GM21576 (cell line): ENCODE results near the gene KRTAP10-4.
"Not testable (repeated sequence)": the region's sequence is repeated elsewhere in the genome, so short reads cannot be mapped to it uniquely, and the experiment has no call there.

Source experiments
- ATAC-seq: cut with Tn5 transposase; IDR thresholded peaks from one replicate; pipeline ENCODE4 v1.9.1; 2021; ENCODE audit warnings: mild to moderate bottlenecking, moderate library complexity; ENCODE audit not compliant: unreplicated experiment

Gene KRTAP10-4

DNA sequence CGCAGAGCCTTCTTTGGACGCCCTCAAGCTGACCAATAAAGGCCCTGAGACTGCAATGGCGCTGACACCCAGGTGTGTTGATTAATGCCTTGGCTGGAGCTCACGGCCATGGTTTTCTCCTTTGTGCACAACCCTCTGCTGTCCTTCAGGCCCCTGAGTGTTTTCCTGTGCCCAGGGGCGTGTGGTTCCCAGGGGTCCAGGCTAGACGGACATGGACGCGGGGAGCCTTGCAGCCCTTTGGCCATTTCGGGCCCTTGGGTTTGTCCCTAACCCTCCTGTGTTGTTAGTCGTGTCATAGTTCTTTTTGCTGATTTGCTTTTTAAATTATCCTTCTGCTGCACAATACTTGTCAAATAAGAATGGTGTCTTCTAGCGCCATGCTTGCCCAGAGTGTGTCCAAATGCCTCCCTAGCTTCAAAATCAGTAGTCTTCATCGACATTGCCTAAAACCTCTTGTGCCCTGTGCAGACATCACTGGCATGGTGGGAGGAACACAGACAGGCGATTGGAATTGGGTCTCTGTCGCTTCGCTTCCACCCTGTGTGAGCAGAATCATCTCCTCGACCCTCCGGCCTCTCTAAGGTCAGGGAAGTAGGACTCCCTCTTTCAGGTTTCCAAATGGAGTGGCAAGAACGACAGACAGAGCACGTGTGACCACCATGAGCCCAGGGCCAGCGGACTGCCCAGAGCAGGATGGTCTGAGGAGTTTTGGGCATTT, 1.9 kb downstream of the KRTAP10-4 start:
- no peak for ATAC-seq

DNA sequence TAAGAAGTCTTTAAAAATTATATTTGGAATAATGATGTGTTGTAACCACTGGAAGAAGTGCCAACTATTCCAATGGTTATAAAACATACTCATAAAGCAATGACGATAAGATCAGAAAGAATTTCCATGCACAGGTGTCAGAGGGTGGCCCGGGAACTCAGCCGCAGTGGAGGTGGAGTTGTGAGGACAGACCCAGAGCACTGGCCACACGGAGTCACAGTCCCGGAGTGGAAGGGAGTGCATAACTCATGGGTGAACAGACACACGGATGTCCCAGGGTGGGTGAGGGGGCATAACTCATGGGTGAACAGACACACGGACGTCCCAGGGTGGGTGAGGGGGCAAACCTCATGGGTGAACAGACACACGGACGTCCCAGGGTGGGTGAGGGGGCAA, 2.5 kb downstream of the KRTAP10-4 start:
- ATAC-seq = no peak

DNA sequence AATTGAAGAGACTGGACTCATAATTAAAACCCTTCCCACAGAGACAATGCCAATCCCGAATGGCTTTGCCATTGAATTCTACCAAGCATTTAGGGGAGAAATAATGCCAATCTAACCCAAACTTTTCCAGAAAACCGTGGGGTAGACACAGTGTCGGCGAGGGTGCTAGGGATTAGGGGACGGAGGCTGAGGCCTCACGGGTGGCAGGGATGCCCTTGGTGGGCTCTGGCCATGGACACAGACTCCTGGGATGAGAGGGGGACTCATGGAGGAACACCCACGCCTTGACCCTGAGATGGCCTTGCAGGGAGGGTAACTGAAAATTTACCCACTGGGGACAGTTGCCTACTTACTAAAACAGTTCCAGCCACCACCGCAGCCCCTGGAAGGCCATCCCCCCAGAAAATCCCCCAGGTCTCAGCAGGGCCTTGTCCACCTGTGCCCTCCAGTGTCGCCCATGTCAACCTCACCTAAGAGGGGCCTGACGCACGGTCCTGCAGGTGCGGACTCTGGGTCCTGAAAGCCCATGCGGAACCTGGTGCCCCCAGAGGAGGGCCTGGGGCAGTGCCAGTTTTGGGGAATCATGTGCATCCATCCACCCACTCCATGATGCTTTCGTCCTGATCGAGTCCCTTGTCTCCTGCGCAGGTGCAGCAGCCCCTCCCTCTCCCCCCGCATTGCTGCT, 5.0 kb downstream of the KRTAP10-4 start:
- no peak for ATAC-seq

DNA sequence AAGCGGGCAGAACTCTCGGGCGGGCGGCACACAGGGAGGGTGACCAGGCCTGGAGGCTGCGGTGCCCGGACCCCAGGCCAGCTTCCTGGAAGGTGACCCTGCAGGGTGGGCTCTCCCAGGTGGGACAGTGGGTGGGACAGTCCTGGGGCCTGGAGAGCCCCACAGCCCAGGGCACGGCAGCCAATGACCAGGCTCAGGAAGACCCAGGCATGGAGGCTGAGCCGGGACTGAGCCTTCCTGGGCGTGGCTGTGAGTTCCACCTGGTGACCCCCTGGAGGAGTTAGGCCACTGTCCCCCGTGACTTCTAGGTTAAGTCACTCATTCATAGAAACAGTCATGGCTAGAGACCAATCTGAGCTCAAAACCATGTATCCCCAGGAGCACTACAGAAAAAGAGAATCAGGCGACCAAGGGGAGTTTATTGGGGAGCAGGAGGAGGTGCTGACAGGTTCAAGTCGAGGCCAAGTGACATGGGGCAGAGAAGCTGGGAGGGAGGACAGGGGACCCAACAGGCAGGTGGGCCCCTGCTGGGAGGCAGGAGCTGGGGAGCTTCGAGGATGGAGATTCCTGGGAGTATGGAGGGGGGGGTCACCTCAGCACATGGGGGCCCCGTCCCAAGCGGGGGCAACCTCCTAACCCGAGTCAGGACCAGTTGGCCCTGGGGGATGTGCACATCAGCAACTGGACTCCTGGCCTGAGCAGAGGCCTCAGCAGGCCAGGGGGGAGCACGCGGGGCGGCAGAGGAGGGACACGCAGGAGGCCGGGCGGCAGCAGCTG, 5.7 kb downstream of the KRTAP10-4 start:
- ATAC-seq = no peak

DNA sequence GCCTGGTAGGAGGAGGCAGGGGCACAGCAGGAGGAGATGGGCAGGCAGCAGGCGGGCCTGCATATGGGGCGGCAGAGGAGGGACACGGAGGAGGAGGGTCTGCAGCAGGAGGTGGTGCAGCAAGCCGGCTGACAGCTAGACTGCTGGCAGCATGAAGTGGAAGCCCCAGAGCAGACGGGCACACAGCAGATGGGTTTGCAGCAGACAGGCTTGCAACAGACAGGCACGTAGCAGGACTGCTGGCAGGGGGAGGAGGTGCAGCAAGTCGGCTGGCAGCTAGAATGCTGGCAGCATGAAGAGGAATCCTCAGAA, 6.3 kb downstream of the KRTAP10-4 start:
- no peak for ATAC-seq

DNA sequence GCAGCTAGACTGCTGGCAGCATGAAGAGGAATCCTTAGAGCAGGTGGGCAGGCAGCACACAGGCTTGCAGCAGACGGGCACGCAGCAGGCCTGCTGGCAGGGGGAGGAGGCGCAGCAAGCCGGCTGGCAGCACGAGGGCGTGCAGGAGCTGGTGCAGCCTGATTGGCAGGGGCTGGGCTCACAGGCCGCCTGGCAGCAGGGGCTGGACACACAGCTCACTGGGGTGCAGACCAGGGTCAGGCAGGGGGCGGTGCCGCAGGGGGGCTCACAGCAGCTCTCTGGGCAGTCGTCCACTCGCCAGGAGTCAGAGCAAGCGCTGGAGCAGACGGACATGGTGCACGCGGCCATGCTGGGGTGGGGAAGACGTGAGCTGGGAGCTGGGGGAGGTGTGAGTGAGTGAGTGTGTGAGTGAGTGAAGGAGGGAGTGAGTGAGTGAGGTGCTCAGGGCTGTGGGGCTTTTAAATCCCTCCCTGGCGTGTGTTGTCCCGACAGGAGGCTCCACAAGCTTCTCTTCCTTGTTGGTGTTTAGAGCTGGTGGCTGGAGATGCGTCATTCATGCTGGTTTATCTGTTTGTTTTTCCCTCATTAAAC, 6.8 kb downstream of the KRTAP10-4 start, which contains the start of gene KRTAP10-5:
Gene KRTAP10-5 (minus strand): TSS at position 374 of the 591 bp plus-strand sequence. CDS start 26 bp downstream, at position 348.
- ATAC-seq = not testable (repeated sequence)

DNA sequence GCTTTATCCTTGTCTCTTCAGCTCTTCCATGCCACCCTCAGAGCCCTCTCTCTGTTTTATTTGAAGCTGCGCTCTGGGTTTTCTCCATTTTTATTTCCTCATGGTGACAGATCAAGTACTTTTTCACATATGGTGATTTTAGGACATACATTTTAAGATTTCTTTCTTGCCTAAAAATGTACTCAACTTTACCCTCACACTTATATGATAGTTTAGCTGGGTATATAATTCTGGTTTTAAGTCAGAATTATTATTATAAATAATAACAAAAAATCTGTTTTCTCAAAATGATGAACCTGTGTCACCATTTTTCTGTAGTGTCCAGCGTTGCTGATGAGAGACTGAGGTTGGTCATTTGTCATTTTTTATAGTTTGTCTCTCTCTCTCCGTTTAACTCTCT, 7.6 kb downstream of the KRTAP10-4 start:
- ATAC-seq = no peak

DNA sequence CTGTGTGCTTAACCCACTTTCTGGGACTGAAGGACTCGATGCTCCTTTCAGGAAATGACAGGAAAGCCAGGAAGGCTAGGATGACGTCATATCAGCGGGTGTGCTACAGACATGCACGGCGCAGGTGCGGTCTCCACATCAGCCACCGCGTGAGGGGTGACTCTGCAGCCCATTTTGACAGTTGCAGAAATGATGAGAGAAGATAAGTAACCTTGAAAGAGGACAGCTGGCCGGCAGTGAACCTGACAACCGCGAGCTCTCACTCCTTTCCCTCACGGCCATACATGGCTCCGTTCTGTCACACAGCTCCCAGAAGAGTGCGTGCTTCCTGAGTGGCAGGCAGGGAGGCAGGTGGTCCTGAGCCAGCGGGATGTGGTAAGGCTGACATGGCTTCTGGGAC, 8.5 kb downstream of the KRTAP10-4 start:
- ATAC-seq = no peak

DNA sequence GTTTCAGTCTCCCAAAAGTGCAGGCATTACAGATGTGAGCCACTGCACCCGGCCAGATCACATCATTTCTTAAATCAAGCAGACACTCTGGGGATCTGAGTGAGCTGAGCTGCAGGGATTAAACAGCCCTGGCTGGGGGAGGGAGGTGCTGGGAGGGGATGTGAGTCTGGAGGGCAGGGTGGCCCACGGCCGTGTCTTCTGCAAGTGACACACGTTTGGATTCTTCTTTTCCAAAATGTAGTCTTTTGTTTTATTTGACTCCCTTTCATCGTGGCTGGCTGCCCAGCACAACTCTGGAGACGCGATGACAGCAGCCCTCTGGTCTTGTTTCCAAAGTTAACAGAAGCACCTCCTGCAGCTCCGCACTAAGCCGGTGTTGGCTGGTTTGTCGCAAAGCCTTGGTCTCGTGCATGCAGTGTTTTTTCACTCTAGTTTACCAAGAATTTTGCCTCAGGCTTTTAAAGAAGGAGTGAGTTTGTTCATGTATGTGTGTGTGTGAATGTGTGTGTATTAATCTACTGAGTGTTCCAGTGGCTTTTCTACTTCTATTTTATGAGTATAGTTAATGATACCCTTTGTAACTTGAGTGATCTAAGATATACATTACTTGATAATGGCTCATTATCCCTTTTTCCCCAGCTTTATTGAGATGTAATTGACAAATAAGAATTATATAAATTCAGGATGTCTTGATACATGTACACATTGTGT, 9.7 kb downstream of the KRTAP10-4 start:
- ATAC-seq = no peak

DNA sequence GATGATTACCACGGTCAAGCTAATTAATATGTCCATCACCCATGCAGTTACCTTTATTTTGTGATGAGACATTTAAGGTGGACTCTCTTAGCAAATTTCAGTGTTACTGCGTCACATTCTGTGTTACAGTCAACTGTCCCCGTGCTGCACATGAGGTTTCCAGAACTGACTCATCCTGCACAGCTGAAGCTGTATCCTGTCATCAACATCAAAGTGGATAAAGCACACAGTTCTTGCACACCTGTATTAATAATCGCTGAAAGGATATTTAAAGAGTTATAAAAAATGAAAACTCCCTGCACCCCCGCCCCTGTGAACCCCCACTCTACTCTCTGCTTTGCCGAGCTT, 10.2 kb downstream of the KRTAP10-4 start:
- ATAC-seq = no peak

DNA sequence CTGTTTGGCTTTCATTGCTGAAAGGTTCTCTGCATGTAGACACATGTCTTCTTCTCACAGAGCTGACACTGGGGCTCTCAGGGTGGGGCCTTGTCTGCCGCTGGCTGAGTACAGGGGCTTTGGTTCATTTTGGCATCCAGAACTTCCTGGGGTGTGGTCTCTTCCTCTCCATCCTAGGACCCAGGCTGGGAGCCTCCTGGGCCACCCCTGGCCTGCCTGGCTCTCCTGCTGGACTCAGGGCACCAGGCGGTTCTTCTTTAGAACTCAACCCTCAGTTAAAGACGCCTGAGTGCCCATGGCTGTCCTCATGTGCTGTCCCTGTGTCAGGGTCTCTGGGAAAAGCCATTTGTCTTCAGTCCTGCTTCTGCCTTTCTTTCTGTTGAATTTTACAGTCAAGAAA, 12.4 kb downstream of the KRTAP10-4 start:
- no peak for ATAC-seq

DNA sequence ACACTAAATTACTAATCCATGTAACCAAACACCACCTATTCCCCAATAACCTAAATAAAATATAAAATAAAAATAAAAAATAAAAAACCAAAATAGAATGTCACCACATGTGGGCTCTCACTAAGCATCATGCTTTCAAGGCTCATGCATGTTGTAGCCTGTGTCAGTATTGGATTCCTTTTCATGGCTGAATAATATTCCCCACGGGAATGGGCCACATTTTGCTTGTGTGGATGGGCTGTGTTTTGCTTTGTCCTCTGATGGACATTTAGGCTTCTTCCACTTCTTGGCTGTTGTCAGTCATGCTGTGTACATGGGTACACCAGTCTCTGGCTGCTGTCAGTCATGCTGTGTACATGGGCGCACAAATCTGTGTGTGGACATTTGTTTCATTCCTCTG, 15.6 kb downstream of the KRTAP10-4 start:
- ATAC-seq = no peak

DNA sequence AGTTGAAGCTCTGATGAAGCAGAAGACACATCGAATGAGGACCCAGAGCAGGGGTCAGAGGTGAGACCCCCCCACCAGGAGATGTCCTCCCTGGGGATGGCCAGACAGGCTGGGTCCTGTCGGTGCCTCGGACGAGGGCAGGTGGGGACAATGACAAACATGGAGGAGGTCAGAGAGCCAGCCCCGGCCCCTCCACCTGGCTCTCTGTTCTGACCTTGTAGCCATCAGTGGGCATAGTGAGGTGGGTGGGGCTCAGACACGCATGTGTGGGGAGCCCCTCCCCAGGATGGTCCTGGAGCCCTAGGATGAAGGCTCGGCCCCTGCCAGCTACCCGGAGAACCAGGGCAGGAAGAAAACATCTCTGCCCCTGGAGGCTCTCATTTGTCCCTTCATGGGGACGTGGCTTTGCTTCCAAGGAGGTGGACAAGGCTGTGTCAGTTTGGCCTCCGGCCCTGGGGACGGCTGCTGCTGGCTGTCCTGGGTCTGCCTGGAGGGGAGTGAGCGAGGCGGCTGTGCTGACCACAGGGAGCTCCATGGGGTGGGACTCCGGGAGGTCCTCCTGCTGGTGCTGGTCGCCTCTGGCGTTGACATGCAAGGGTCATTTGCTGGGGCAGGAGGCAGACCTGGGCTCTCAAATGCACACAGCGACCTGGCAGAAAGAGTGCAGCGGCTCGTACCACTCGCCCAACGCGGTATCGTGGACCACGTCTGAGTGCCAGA, 16.2 kb downstream of the KRTAP10-4 start:
- ATAC-seq = no peak

DNA sequence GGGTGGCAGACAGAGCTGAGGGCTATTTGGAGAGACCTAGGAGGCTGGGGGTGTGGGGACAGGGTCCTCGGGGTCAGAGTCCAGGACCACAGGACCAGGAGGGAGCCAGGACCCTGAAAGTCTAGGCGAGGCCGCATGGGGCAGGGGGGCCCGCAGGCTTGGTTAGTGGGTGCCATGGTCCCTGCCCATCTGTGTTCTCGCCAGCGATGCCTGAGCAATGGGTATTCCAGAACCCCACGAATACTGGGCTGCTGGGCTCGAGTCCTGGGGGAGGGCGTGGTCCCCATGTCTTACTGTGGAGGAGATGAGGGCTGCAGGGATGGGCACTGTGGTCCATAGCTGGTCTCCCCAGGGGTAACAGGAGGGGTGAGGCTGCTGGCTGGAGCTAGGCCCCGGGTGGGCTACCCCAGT, 16.8 kb downstream of the KRTAP10-4 start:
- ATAC-seq = no peak

DNA sequence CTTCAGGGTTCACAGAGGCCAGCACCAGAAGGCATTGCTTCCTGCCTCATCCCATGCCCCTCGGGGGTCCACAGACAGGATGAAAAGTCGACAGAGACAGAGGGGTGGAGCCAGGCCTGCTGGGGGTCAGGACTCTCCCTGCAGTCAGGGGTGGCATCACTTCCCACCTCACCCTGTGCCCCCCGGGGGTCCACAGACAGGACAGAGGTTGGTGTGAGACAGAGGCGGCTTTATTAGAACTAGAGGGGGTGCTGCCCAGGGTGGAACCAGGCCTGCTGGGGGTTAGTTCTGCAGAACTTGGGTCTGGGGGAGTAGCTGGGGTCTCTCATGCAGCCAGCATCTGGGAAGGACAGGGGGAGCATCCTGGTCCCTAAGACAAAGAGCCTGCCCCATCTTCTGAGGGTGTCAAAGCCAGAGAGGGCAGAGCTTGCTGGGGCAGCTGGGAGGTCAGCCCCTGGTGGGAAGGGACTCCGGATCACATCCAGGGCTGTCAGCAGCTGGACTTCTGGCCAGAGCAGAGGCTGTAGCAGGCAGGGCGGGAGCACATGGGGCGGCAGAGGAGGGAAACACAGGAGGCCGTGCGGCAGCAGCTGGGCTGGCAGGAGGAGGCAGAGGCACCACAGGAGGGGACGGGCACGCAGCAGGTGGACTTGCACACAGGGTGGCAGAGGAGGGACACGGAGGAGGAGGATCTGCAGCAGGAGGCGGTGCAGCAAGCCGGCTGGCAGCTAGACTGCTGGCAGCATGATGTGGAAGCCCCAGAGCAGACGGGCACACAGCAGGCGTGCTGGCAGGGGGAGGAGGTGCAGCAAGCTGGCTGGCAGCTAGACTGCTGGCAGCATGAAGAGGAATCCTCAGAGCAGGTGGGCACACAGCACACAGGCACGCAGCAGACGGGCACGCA, 17.6 kb downstream of the KRTAP10-4 start:
- ATAC-seq = not testable (repeated sequence)

DNA sequence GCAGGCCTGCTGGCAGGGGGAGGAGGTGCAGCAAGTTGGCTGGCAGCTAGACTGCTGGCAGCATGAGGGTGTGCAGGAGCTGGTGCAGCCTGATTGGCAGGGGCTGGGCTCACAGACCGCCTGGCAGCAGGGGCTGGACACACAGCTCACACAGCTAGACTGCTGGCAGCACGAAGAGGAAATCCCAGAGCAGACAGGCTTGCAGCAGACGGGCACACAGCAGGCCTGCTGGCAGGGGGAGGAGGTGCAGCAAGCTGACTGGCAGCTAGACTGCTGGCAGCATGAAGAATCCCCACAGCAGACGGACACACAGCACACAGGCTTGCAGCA, 18.2 kb downstream of the KRTAP10-4 start:
- ATAC-seq = not testable (repeated sequence)

DNA sequence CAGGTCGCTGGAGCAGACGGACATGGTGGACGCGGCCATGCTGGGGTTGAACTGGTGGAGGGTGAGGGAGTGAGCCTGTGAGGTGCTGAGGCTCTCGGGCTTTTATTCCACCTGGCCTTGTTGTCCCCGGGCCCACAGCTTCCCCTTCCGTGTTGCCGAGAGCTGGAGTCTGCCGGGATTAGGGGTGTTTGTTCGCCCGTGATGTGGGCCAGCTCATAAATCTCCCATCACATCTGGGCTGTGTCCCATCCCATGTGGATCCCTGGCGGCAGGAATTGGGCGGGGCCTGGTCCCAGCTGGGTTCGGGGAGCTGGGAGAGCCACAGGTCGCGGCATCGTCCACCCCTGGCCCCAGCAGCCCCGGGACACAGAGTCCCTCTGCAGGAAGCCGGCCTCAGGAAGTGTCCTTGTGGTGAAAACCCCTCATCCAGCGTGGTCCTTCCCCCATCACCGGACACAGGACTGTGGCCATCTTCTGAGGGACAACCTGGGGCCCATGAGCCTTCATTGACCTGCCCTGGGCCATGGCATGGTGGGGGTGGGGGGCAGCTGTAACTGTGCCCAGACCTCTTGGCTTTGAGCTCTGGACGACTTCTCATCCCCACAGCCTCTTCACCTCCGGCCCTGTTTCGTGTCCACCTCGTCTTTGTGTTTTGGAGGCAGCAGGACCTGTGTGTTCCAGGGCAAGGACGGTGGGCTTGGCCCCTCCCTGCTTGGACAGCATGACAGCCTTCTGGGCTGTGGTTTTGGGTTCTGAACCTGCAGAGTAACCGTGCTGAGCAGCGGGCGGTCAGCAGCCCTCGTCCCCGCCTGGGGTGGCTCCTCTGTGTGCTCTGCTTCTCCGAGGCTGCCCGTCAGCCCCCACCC, 19.1 kb downstream of the KRTAP10-4 start, which contains the start of gene KRTAP10-6:
Gene KRTAP10-6 (minus strand): TSS at position 60 of the 866 bp plus-strand sequence. CDS start 21 bp downstream, at position 39.
- ATAC-seq = no peak
